Liver (tissue), 9 donors: ENCODE measurements around the gene FBXL4. TPM values are rescaled to one million over a fixed set of nuclear protein-coding genes. Genes with fewer than 3 reads are reported as not detected.
A peak's percentile ranks its signal among the peaks of the same experiment; 100 is the strongest.

Experiments
- DNase-seq: peaks from one replicate; pipeline ENCODE4 v3.0.0-alpha.2; 2017; ENCODE audit warnings: low spot score
- H3K27ac ChIP-seq, 2 donors: one replicate each; pipeline ENCODE4 v1.7.0; 2013; ENCODE audit warnings: inconsistent platforms in 2 of 2, low read length in 2 of 2, control low read depth in 1 of 2, low read depth in 1 of 2, mild to moderate bottlenecking in 1 of 2
- H3K27me3 ChIP-seq, 4 donors: one replicate each; pipeline versions ENCODE4 v1.6.1 to v1.7.0; 2013; ENCODE audit warnings: low read length in 3 of 4, inconsistent platforms in 1 of 4, mild to moderate bottlenecking in 1 of 4, moderate library complexity in 1 of 4; ENCODE audit not compliant: control insufficient read depth in 4 of 4, insufficient read depth in 4 of 4
- H3K36me3 ChIP-seq, 4 donors: one replicate each; pipeline versions ENCODE4 v1.6.1 to v1.7.0; 2013; ENCODE audit warnings: low read length in 3 of 4, mild to moderate bottlenecking in 3 of 4, low read depth in 1 of 4, moderate library complexity in 1 of 4; ENCODE audit not compliant: control insufficient read depth in 4 of 4, insufficient read depth in 3 of 4
- H3K4me1 ChIP-seq, 4 donors: one replicate each; pipeline versions ENCODE4 v1.6.1 to v1.7.0; 2013; ENCODE audit warnings: low read length in 3 of 4, mild to moderate bottlenecking in 3 of 4, moderate library complexity in 1 of 4; ENCODE audit not compliant: control insufficient read depth in 4 of 4, insufficient read depth in 4 of 4
- H3K4me3 ChIP-seq, 3 donors: one replicate each; pipeline versions ENCODE4 v1.6.1 to v1.7.0; 2013; ENCODE audit warnings: low read length in 3 of 3, control low read depth in 1 of 3, low read depth in 1 of 3, mild to moderate bottlenecking in 1 of 3
- H3K9ac ChIP-seq, 2 donors: one replicate each; pipeline ENCODE4 v1.7.0; 2013; ENCODE audit warnings: low read length in 2 of 2, mild to moderate bottlenecking in 2 of 2, moderate library complexity in 2 of 2, control low read depth in 1 of 2, low read depth in 1 of 2
- H3K9me3 ChIP-seq, 4 donors: one replicate each; pipeline versions ENCODE4 v1.6.1 to v1.7.0; 2013; ENCODE audit warnings: low read length in 3 of 4; ENCODE audit not compliant: control insufficient read depth in 4 of 4
- ATF3 ChIP-seq: IDR thresholded peaks from 2 replicates; pipeline ENCODE4 v1.6.1; 2016; ENCODE audit warnings: antibody characterized with exemption
- CTCF ChIP-seq: fragments of 150-350 bp; IDR thresholded peaks from 2 replicates; pipeline ENCODE4 v1.5.1; 2017; ENCODE audit warnings: improper control_type of control experiment, low read depth, low read length; ENCODE audit not compliant: missing input control
- EGR1 ChIP-seq, 2 donors: IDR thresholded peaks; 2 replicates each; pipeline ENCODE4 v1.6.1; 2016 to 2018; ENCODE audit warnings: antibody characterized with exemption in 2 of 2, low read depth in 2 of 2
- FOXA1 ChIP-seq: IDR thresholded peaks from 2 replicates; pipeline ENCODE4 v1.6.1; 2016; ENCODE audit warnings: antibody characterized with exemption
- FOXA2 ChIP-seq: IDR thresholded peaks from 2 replicates; pipeline ENCODE4 v1.6.1; 2016; ENCODE audit warnings: antibody characterized with exemption
- GABPA ChIP-seq, 2 donors: IDR thresholded peaks in 1 of 2; conservative IDR thresholded peaks in 1 of 2; 2 replicates each; pipeline ENCODE4 v1.6.1; 2016; ENCODE audit warnings: antibody characterized with exemption in 2 of 2, mild to moderate bottlenecking in 1 of 2, moderate library complexity in 1 of 2
- HNF4A ChIP-seq, 2 donors: conservative IDR thresholded peaks; 2 replicates each; pipeline ENCODE4 v1.6.1; 2016; ENCODE audit warnings: antibody characterized with exemption in 2 of 2, mild to moderate bottlenecking in 2 of 2
- HNF4G ChIP-seq: IDR thresholded peaks from 2 replicates; pipeline ENCODE4 v1.6.1; 2016; ENCODE audit warnings: antibody characterized with exemption
- JUND ChIP-seq, 2 donors: IDR thresholded peaks; 2 replicates each; pipeline ENCODE4 v1.6.1; 2016; ENCODE audit warnings: antibody characterized with exemption in 2 of 2
- NR2F2 ChIP-seq: IDR thresholded peaks from 2 replicates; pipeline ENCODE4 v1.6.1; 2016; ENCODE audit warnings: antibody characterized with exemption
- RAD21 ChIP-seq, 2 donors: IDR thresholded peaks; 2 replicates each; pipeline ENCODE4 v1.6.1; 2016; ENCODE audit warnings: antibody characterized with exemption in 2 of 2, mild to moderate bottlenecking in 2 of 2
- RXRA ChIP-seq, 2 donors: IDR thresholded peaks; 2 replicates each; pipeline ENCODE4 v1.6.1; 2017 to 2018; ENCODE audit warnings: antibody characterized with exemption in 2 of 2, mild to moderate bottlenecking in 1 of 2
- SP1 ChIP-seq: IDR thresholded peaks from 2 replicates; pipeline ENCODE4 v1.6.1; 2018; ENCODE audit warnings: antibody characterized with exemption, mild to moderate bottlenecking
- TAF1 ChIP-seq: conservative IDR thresholded peaks from 2 replicates; pipeline ENCODE4 v1.6.1; 2016; ENCODE audit warnings: antibody characterized with exemption, mild to moderate bottlenecking
- YY1 ChIP-seq: IDR thresholded peaks from 2 replicates; pipeline ENCODE4 v1.6.1; 2016; ENCODE audit warnings: antibody characterized with exemption, mild to moderate bottlenecking
- ZBTB33 ChIP-seq: IDR thresholded peaks from 2 replicates; pipeline ENCODE4 v1.6.1; 2016; ENCODE audit warnings: antibody characterized with exemption
- WGBS: extraction: QIAGEN DNeasy Blood & Tissue Kit; methylation state at CpG from one replicate; pipeline ENCODE4 v1.1.7; 2013; 5-methylcytosine and 5-hydroxymethylcytosine counted together
- polyA plus RNA-seq, 2 donors: library from polyadenylated mRNA; stranded (reverse) in 1 of 2; unstranded in 1 of 2; fragments of 200-250 nt in 1 of 2; fragments of >200 nt in 1 of 2; fragmentation: Nextera tagmentation in 1 of 2; extraction: Ambion mirVana in 1 of 2; gene quantifications; one replicate each; pipeline versions ENCODE4 v1.2.1 to v1.2.3, GENCODE V29; 2013 to 2015
- total RNA-seq, 2 donors: library from RNA; depleted of rRNA; stranded (reverse); fragments of >200 nt; gene quantifications; one replicate each; pipeline ENCODE4 v1.2.3, GENCODE V29; 2014
- TF ChIP-seq, protein P1 (sequence below): IDR thresholded peaks from 2 replicates; pipeline ENCODE4 v1.6.1; 2016; ENCODE audit warnings: antibody characterized with exemption, mild to moderate bottlenecking
- TF ChIP-seq, protein P2 (sequence below): IDR thresholded peaks from 2 replicates; pipeline ENCODE4 v1.6.1; 2016; ENCODE audit warnings: antibody characterized with exemption
- donor health status: healthy.
- donor health status: healthy.
- donor health status: healthy.
- donor health status: healthy.
- donor health status: healthy.

FBXL4 gene
- total and polyA plus RNA-seq, 4 donors, result 4.1 to 18.8 (median 14.0) TPM

GRCh38 chr6:98944598-98945081, 3.1 kb downstream of the FBXL4 start:
- peak overlapping the region in 1 of 3 donors; percentile 12 for H3K4me3 ChIP-seq
- H3K36me3 ChIP-seq, result no peaks in the 10 kb centered on the region
- 21% methylated on average over 2 of the region's 2 CpGs for WGBS
- peaks cover 0 to 5% (median 1%) of the 10 kb centered on the region in 4 donors for H3K9me3 ChIP-seq
- H3K27ac ChIP-seq, result peak overlapping the region; percentile 32 to 38
- TF ChIP-seq ZBTB33 (peak; percentile 35), HNF4A (conservative IDR thresholded peaks at IDR 0.05) (peak; percentile 74 to 75), FOXA2 (peak; percentile 79), NR2F2 (no peak), SP1 (peak; percentile 62), JUND (IDR thresholded peaks at IDR 0.05) (peak in 1 of 2 donors; percentile 36), FOXA1 (peak; percentile 40), RAD21 (IDR thresholded peaks at IDR 0.05) (peak; percentile 37 to 43), RXRA (IDR thresholded peaks at IDR 0.05) (peak; percentile 38 to 53), HNF4G (no peak), YY1 (peak; percentile 65)
- TF ChIP-seq, protein P1, sequence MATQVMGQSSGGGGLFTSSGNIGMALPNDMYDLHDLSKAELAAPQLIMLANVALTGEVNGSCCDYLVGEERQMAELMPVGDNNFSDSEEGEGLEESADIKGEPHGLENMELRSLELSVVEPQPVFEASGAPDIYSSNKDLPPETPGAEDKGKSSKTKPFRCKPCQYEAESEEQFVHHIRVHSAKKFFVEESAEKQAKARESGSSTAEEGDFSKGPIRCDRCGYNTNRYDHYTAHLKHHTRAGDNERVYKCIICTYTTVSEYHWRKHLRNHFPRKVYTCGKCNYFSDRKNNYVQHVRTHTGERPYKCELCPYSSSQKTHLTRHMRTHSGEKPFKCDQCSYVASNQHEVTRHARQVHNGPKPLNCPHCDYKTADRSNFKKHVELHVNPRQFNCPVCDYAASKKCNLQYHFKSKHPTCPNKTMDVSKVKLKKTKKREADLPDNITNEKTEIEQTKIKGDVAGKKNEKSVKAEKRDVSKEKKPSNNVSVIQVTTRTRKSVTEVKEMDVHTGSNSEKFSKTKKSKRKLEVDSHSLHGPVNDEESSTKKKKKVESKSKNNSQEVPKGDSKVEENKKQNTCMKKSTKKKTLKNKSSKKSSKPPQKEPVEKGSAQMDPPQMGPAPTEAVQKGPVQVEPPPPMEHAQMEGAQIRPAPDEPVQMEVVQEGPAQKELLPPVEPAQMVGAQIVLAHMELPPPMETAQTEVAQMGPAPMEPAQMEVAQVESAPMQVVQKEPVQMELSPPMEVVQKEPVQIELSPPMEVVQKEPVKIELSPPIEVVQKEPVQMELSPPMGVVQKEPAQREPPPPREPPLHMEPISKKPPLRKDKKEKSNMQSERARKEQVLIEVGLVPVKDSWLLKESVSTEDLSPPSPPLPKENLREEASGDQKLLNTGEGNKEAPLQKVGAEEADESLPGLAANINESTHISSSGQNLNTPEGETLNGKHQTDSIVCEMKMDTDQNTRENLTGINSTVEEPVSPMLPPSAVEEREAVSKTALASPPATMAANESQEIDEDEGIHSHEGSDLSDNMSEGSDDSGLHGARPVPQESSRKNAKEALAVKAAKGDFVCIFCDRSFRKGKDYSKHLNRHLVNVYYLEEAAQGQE, result no peak
- TF ChIP-seq, protein P2, sequence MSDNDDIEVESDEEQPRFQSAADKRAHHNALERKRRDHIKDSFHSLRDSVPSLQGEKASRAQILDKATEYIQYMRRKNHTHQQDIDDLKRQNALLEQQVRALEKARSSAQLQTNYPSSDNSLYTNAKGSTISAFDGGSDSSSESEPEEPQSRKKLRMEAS, result no peak
- H3K4me1 ChIP-seq, result peaks cover 4 to 52% (median 32%) of the 10 kb centered on the region in 4 donors
- H3K9ac ChIP-seq, result no peak overlapping the region
- no peaks in the 10 kb centered on the region for H3K27me3 ChIP-seq
- no peak for DNase-seq

- no peak for DNase-seq
- Histone ChIP-seq H3K4me1 (peaks cover 4 to 52% (median 32%) of the 10 kb centered on the region in 4 donors), H3K27me3 (no peaks in the 10 kb centered on the region), H3K27ac (no peak overlapping the region), H3K9me3 (peaks cover 0 to 9% (median 3%) of the 10 kb centered on the region in 4 donors), H3K4me3 (no peak overlapping the region), H3K9ac (no peak overlapping the region), H3K36me3 (peaks cover 0 to 3% (median 0%) of the 10 kb centered on the region in 4 donors)
- WGBS, result 55% methylated on average over 3 of the region's 3 CpGs
- TF ChIP-seq GABPA (IDR thresholded peaks at IDR 0.05 in 1 of 2, conservative IDR thresholded peaks at IDR 0.05 in 1 of 2) (no peak), TAF1 (no peak), HNF4G (no peak), ATF3 (no peak), RAD21 (IDR thresholded peaks at IDR 0.05) (no peak), ZBTB33 (no peak), CTCF (no peak), YY1 (no peak), RXRA (IDR thresholded peaks at IDR 0.05) (no peak), SP1 (no peak), HNF4A (conservative IDR thresholded peaks at IDR 0.05) (no peak), EGR1 (IDR thresholded peaks at IDR 0.05; ENCODE audit: low read depth in 2 of 2) (no peak)
- TF ChIP-seq, protein P1, result no peak
Measured at GRCh38 chr6:98944168-98944567, 3.6 kb downstream of the FBXL4 start.
